Activated B cell treated with CpG ODN at 0.5 μM for 24 hours (primary cell): ENCODE results near the gene BRI3. TPM values are rescaled to one million over a fixed set of nuclear protein-coding genes. Genes with fewer than 3 reads are reported as not detected.

Experiments used
- ATAC-seq: fragments of 200-7000 bp; cut with Tn5 transposase; one replicate; pipeline ENCODE4 v1.10.0; 2021; ENCODE audit warnings: low read depth, mild to moderate bottlenecking, moderate library complexity
- CTCF ChIA-PET: fragments of 350-600 bp; sonication (Branson Sonifier 250); formaldehyde crosslinking; loops from one replicate; lab custom pipeline; 2021; ENCODE audit warnings: antibody characterized with exemption; lab: Charles Lee
- POLR2A ChIA-PET: fragments of 350-600 bp; sonication (Branson Sonifier 250); formaldehyde crosslinking; loops from one replicate; lab custom pipeline; 2021; ENCODE audit warnings: antibody characterized with exemption; lab: Charles Lee
- DNase-seq: peaks from one replicate; pipeline ENCODE4 v3.0.0; 2022
- H3K27ac Mint-ChIP-seq: one replicate; pipeline ENCODE4 v1.8.0; 2020; ENCODE audit warnings: mixed read lengths
- H3K27me3 Mint-ChIP-seq: one replicate; pipeline ENCODE4 v1.8.0; 2021; ENCODE audit warnings: mixed read lengths
- H3K36me3 Mint-ChIP-seq: one replicate; pipeline ENCODE4 v1.8.0; 2021; ENCODE audit warnings: low read depth, mixed read lengths
- H3K4me1 Mint-ChIP-seq: one replicate; pipeline ENCODE4 v1.8.0; 2021; ENCODE audit warnings: mixed read lengths
- H3K4me3 Mint-ChIP-seq: one replicate; pipeline ENCODE4 v1.8.0; 2020; ENCODE audit warnings: mild to moderate bottlenecking, mixed read lengths
- H3K9me3 Mint-ChIP-seq: one replicate; pipeline ENCODE4 v1.8.0; 2020; ENCODE audit warnings: mixed read lengths
- CTCF ChIP-seq: fragments of 200-600 bp; IDR thresholded peaks from one replicate; pipeline ENCODE4 v1.8.0; 2022; ENCODE audit warnings: antibody characterized with exemption, mild to moderate bottlenecking
- intact Hi-C: fragments of 100-400 bp; cut with micrococcal nuclease; formaldehyde crosslinking; loops from one replicate; pipeline ENCODE4 v1.15.1; 2024
- total RNA-seq: library from RNA; stranded (reverse); gene quantifications from 2 replicates; pipeline ENCODE4 v1.2.3, GENCODE V29; 2022

The BRI3 gene
- total RNA-seq, 1 donor from 2014 or later: 53.7 TPM

GRCh38 chr7:98252425-98253054 lies 28.9 kb upstream of the BRI3 start:
- intact Hi-C loops: loop anchor here (1.0 to 5.0 kb wide), 5 partner anchors 29 to 1930 kb away; partner anchors contain the start of genes BRI3, LMTK2 and SLC25A13
- peak overlapping the region; percentile 80 for H3K27ac Mint-ChIP-seq
- CTCF ChIA-PET: no interaction called here
- H3K9me3 Mint-ChIP-seq: no peaks in the 10 kb centered on the region
- H3K4me1 Mint-ChIP-seq: peaks cover 39% of the 10 kb centered on the region
- H3K4me3 Mint-ChIP-seq: peak overlapping the region; percentile 94
- no peak for DNase-seq
- ATAC-seq: peak; percentile 36
- POLR2A ChIA-PET: interaction anchor here (1.2 kb wide), 1 partner anchor 30 kb away, joined by 3 read pairs; no protein-coding TSS in a partner anchor
- TF ChIP-seq CTCF: no peak
- H3K36me3 Mint-ChIP-seq: peaks cover 29% of the 10 kb centered on the region
- H3K27me3 Mint-ChIP-seq: no peaks in the 10 kb centered on the region

- no peak for DNase-seq
- CTCF ChIA-PET: no interaction called here
- peaks cover 32% of the 10 kb centered on the region for H3K36me3 Mint-ChIP-seq
- H3K9me3 Mint-ChIP-seq: no peaks in the 10 kb centered on the region
- H3K4me1 Mint-ChIP-seq: peaks cover 32% of the 10 kb centered on the region
- H3K4me3 Mint-ChIP-seq: no peak overlapping the region
- POLR2A ChIA-PET: interaction anchor here (0.5 to 0.7 kb wide), 3 partner anchors 40 to 152 kb away, joined by 4 to 10 read pairs (median 7); no protein-coding TSS in a partner anchor
- H3K27me3 Mint-ChIP-seq: no peaks in the 10 kb centered on the region
- ATAC-seq: no peak
- TF ChIP-seq CTCF: no peak
- no peak overlapping the region for H3K27ac Mint-ChIP-seq
- intact Hi-C loops: loop anchor here (5.0 kb wide), 2 partner anchors 37 to 1932 kb away; partner anchors contain the start of gene SLC25A13
Measured at GRCh38 chr7:98254516-98254915, 27.0 kb upstream of the BRI3 start.

GRCh38 chr7:98254951-98255610 lies 26.4 kb upstream of the BRI3 start:
- Mint-ChIP-seq H3K27ac (no peak overlapping the region), H3K9me3 (no peaks in the 10 kb centered on the region), H3K36me3 (peaks cover 30% of the 10 kb centered on the region), H3K4me3 (no peak overlapping the region), H3K4me1 (peaks cover 28% of the 10 kb centered on the region), H3K27me3 (no peaks in the 10 kb centered on the region)
- TF ChIP-seq CTCF: no peak
- intact Hi-C loops: loop anchor here (5.0 kb wide), 2 partner anchors 38 to 1933 kb away; partner anchors contain the start of gene SLC25A13
- ATAC-seq (no peak), DNase-seq (no peak)
- ChIA-PET POLR2A (interaction anchor here (0.5 kb wide), 1 partner anchor 152 kb away, joined by 4 read pairs; no protein-coding TSS in a partner anchor), CTCF (no interaction called here)

- H3K9me3 Mint-ChIP-seq: no peaks in the 10 kb centered on the region
Measured at GRCh38 chr7:98256431-98256830, 25.1 kb upstream of the BRI3 start.

More at GRCh38 chr7:98256431-98256830, 25.1 kb upstream of the BRI3 start:
- no peaks in the 10 kb centered on the region for H3K27me3 Mint-ChIP-seq
- POLR2A ChIA-PET: no interaction called here
- no peak for ATAC-seq
- intact Hi-C loops: no loop called here
- peaks cover 39% of the 10 kb centered on the region for H3K36me3 Mint-ChIP-seq
- DNase-seq: no peak
- CTCF ChIA-PET: no interaction called here
- TF ChIP-seq CTCF: no peak
- H3K27ac Mint-ChIP-seq: no peak overlapping the region
- no peak overlapping the region for H3K4me3 Mint-ChIP-seq
- peaks cover 14% of the 10 kb centered on the region for H3K4me1 Mint-ChIP-seq
